Measurements from ENCODE around the gene CBS.
"Not testable (repeated sequence)": the region's sequence is repeated elsewhere in the genome, so short reads cannot be mapped to it uniquely, and the experiment has no call there.

Gene CBS

GRCh38 chr21:43066690-43067089 lies 8.9 kb downstream of the CBS start:
- DNase-seq, result not testable (repeated sequence)

- DNase-seq, result not testable (repeated sequence)
These were observed 9.6 kb downstream of the CBS start for GRCh38 chr21:43065991-43066390.

GRCh38 chr21:43064265-43064917 lies 11.2 kb downstream of the CBS start:
- not testable (repeated sequence) for DNase-seq

GRCh38 chr21:43062955-43063664 lies 12.5 kb downstream of the CBS start:
- not testable (repeated sequence) for DNase-seq

GRCh38 chr21:43053112-43053511 lies 22.5 kb downstream of the CBS start:
- not testable (repeated sequence) for DNase-seq

- DNase-seq, result not testable (repeated sequence)
These were observed 29.5 kb downstream of the CBS start for GRCh38 chr21:43045876-43046821.

- DNase-seq, result not testable (repeated sequence)
These were observed 30.3 kb downstream of the CBS start for GRCh38 chr21:43045165-43045875.

GRCh38 chr21:43044547-43044946 lies 31.1 kb downstream of the CBS start:
- DNase-seq, result not testable (repeated sequence)

- not testable (repeated sequence) for DNase-seq
These were observed 32.3 kb downstream of the CBS start for GRCh38 chr21:43043291-43043690.

GRCh38 chr21:43042169-43042568 lies 33.5 kb downstream of the CBS start:
- DNase-seq, result not testable (repeated sequence)

GRCh38 chr21:43038659-43039044 lies 37.0 kb downstream of the CBS start:
- DNase-seq, result not testable (repeated sequence)

GRCh38 chr21:43037918-43038658 lies 37.5 kb downstream of the CBS start:
- not testable (repeated sequence) for DNase-seq

GRCh38 chr21:43036889-43037288 lies 38.7 kb downstream of the CBS start:
- DNase-seq, result not testable (repeated sequence)

GRCh38 chr21:43034826-43035225 lies 40.8 kb downstream of the CBS start:
- DNase-seq, result no peak

GRCh38 chr21:43034101-43034500 lies 41.5 kb downstream of the CBS start:
- no peak for DNase-seq

GRCh38 chr21:43031121-43031619 lies 44.5 kb downstream of the CBS start:
- DNase-seq, result no peak

GRCh38 chr21:43029785-43030184 lies 45.9 kb downstream of the CBS start:
- DNase-seq, result no peak

GRCh38 chr21:43027846-43028731 lies 47.5 kb downstream of the CBS start:
- DNase-seq, result no peak

GRCh38 chr21:43025636-43026180 lies 49.9 kb downstream of the CBS start:
- no peak for DNase-seq

- DNase-seq, result no peak
These were observed 51.0 kb downstream of the CBS start for GRCh38 chr21:43024439-43025136.
